Measurements from ENCODE around the gene RAB39A. TPM values are rescaled to one million over a fixed set of nuclear protein-coding genes. Genes with fewer than 3 reads are reported as not detected.

RAB39A gene
- total and polyA plus RNA-seq, 10 of the 15 experiments (the other 5 are each of a cell fraction or from before 2014, with no cell fraction given) = 0.10 to 9.2 (median 4.9) TPM

DNA sequence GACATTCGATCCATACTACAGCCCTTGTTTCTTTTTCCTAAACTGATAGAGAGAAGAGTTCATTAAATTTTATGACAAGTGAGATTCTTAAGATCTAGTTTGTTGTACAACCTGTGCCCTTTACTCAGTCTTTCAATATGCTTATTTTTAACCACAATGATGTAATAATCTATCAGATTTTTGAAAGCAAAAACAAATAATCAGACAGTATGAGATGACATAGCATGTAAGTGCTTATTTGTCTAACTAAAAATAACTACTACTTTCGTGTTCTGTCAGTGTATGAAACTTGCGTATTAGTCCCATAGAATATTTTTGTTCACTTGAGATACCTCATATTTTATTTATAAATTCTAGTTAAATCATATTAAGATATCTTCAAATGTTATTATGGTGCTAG lies 33.2 kb downstream of the RAB39A start:
- Histone ChIP-seq H3K4me3 (no peak overlapping the region), H3K27me3 (replicated peaks in 1 of 2; ENCODE audit: control insufficient read depth in 2 of 2, insufficient read depth in 2 of 2, low read length in 1 of 2) (no peaks in the 10 kb centered on the region), H4K20me1 (ENCODE audit: control insufficient read depth, insufficient read depth) (no peaks in the 10 kb centered on the region), H3K4me1 (ENCODE audit: control insufficient read depth, insufficient read depth, low read length) (peaks cover 10% of the 10 kb centered on the region; the same call in 1 of the 2 replicates), H3K9ac (ENCODE audit: control insufficient read depth, insufficient read depth, low read length) (no peak overlapping the region), H3K27ac (ENCODE audit: control insufficient read depth, insufficient read depth) (no peak overlapping the region), H3K9me3 (replicated peaks; ENCODE audit: control insufficient read depth, insufficient read depth, low read length) (no peaks in the 10 kb centered on the region), H3K4me2 (ENCODE audit: control insufficient read depth, insufficient read depth) (no peak overlapping the region), H2AFZ (ENCODE audit: control insufficient read depth, low read depth, low read length) (no peak overlapping the region), H3K79me2 (ENCODE audit: control insufficient read depth, insufficient read depth, low read length) (0 out of 2 replicates have a peak, but pooled peaks cover 2% of the 10 kb centered on the region), H3K36me3 (ENCODE audit: control insufficient read depth in 2 of 2, insufficient read depth in 2 of 2, low read length in 1 of 2) (no peaks in the 10 kb centered on the region; a peak in 1 of 4 replicates)
- DNase-seq (ENCODE audit: low read depth, low spot score) (no peak), FAIRE-seq (no peak), ATAC-seq (peak; percentile 34)
- CTCF ChIA-PET = no interaction called here
- in situ Hi-C loops (cut with MboI) (no loop called here), intact Hi-C loops (cut with micrococcal nuclease; ENCODE audit: unreplicated experiment) (no loop called here)
- POLR2A ChIA-PET = no interaction called here
- RAD21 ChIA-PET (ENCODE audit: unreplicated experiment) = no interaction called here
- SMC1A ChIA-PET (ENCODE audit: uncharacterized antibody, unreplicated experiment) = no interaction called here
- WGBS (ENCODE audit: insufficient coverage, insufficient replicate concordance, low lambda C conversion rate, missing lambda C conversion rate) = 62% methylated on average over 3 of the region's 3 CpGs
- BruUV-seq (replicated peaks) = no TSS peak
- TF ChIP-seq HCFC1 (IDR thresholded peaks at IDR 0.05; ENCODE audit: low read length) (no peak), ZNF207 (IDR thresholded peaks at IDR 0.05; ENCODE audit: borderline replicate concordance) (no peak), IKZF1 (conservative IDR thresholded peaks at IDR 0.05) (no peak), FOS (IDR thresholded peaks at IDR 0.05; ENCODE audit: borderline replicate concordance, extremely low read depth, insufficient read length) (no peak), HDAC2 (IDR thresholded peaks at IDR 0.05) (no peak), GATAD2B (conservative IDR thresholded peaks at IDR 0.05; ENCODE audit: low read depth) (no peak), MYB (IDR thresholded peaks at IDR 0.05; ENCODE audit: borderline replicate concordance, low read depth, low read length) (no peak), MEF2A (IDR thresholded peaks at IDR 0.05; ENCODE audit: insufficient read depth, low read depth, low read length) (0 out of 2 replicates have a peak, but pooled peaks have one; percentile 69), TCF3 (IDR thresholded peaks at IDR 0.05; ENCODE audit: borderline replicate concordance, insufficient read depth, low read depth, low read length) (no peak), RUNX3 (IDR thresholded peaks at IDR 0.05; ENCODE audit: low read length) (peak; percentile 71; the same call in 1 of the 2 replicates), MEF2B (IDR thresholded peaks at IDR 0.05; ENCODE audit: partially characterized antibody, poor library complexity, severe bottlenecking) (peak; percentile 30), IKZF2 (IDR thresholded peaks at IDR 0.05) (no peak), SMC3 (IDR thresholded peaks at IDR 0.05; ENCODE audit: borderline replicate concordance, low read length) (no peak), BMI1 (IDR thresholded peaks at IDR 0.05; ENCODE audit: borderline replicate concordance) (no peak), CHD4 (IDR thresholded peaks at IDR 0.05) (no peak), CEBPB (IDR thresholded peaks at IDR 0.05; ENCODE audit: borderline replicate concordance in 1 of 2, low read depth in 2 of 2, low read length in 2 of 2) (no peak), ATF2 (IDR thresholded peaks at IDR 0.05; ENCODE audit: low read length) (peak; percentile 45; the same call in 1 of the 2 replicates), POU2F2 (IDR thresholded peaks at IDR 0.05; ENCODE audit: borderline replicate concordance, low read depth, low read length) (no peak), CREB1 (IDR thresholded peaks at IDR 0.05; ENCODE audit: low read depth) (peak; percentile 74; the same call in 1 of the 2 replicates), NRF1 (conservative IDR thresholded peaks at IDR 0.05; ENCODE audit: low read depth, low read length) (no peak)
- TF ChIP-seq, protein P1, sequence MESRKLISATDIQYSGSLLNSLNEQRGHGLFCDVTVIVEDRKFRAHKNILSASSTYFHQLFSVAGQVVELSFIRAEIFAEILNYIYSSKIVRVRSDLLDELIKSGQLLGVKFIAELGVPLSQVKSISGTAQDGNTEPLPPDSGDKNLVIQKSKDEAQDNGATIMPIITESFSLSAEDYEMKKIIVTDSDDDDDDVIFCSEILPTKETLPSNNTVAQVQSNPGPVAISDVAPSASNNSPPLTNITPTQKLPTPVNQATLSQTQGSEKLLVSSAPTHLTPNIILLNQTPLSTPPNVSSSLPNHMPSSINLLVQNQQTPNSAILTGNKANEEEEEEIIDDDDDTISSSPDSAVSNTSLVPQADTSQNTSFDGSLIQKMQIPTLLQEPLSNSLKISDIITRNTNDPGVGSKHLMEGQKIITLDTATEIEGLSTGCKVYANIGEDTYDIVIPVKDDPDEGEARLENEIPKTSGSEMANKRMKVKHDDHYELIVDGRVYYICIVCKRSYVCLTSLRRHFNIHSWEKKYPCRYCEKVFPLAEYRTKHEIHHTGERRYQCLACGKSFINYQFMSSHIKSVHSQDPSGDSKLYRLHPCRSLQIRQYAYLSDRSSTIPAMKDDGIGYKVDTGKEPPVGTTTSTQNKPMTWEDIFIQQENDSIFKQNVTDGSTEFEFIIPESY (IDR thresholded peaks at IDR 0.05) = no peak
- TF ChIP-seq, protein P2, sequence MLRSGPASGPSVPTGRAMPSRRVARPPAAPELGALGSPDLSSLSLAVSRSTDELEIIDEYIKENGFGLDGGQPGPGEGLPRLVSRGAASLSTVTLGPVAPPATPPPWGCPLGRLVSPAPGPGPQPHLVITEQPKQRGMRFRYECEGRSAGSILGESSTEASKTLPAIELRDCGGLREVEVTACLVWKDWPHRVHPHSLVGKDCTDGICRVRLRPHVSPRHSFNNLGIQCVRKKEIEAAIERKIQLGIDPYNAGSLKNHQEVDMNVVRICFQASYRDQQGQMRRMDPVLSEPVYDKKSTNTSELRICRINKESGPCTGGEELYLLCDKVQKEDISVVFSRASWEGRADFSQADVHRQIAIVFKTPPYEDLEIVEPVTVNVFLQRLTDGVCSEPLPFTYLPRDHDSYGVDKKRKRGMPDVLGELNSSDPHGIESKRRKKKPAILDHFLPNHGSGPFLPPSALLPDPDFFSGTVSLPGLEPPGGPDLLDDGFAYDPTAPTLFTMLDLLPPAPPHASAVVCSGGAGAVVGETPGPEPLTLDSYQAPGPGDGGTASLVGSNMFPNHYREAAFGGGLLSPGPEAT (IDR thresholded peaks at IDR 0.05; ENCODE audit: low read depth) = no peak
